ENCODE data around the gene MAP1LC3B.
"Not testable (repeated sequence)": the region's sequence is repeated elsewhere in the genome, so short reads cannot be mapped to it uniquely, and the experiment has no call there.

Gene MAP1LC3B

DNA sequence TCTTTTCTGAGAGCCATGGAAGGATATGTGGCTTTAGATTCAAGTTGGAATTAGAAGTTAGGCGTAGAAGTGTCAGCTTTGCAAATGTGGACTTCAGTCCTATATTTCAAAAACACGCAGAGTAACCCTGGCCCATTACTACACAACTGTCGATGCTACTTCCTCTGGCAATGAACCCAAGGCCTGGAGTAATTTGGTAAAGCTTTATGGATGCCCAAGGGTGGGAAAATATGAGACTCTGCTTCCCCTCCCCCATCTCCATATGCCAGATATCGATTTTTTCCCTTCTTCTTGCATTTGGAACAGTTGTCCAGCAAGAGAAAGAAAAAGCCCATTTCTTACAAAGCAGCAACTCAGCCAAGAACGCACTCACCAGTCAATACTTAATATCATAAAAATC lies 2.9 kb upstream of the MAP1LC3B start:
- Histone ChIP-seq H3K27ac (replicated peaks; ENCODE audit: low read length) (no peak overlapping the region), H2AFZ (ENCODE audit: low read length) (peak overlapping the region; percentile 50), H3K4ac (ENCODE audit: low read length) (no peak overlapping the region), H2BK15ac (ENCODE audit: low read length) (no peak overlapping the region), H2BK5ac (ENCODE audit: low read length) (no peak overlapping the region), H3K27me3 (ENCODE audit: control insufficient read depth in 3 of 3, insufficient read depth in 3 of 3, low read depth in 1 of 3, low read length in 3 of 3) (no peaks in the 10 kb centered on the region), H3K9me3 (replicated peaks in 1 of 2; ENCODE audit: control insufficient read depth in 2 of 2, insufficient read depth in 1 of 2, low read depth in 1 of 2, low read length in 2 of 2) (no peaks in the 10 kb centered on the region), H3K18ac (ENCODE audit: low read length) (no peak overlapping the region), H3K79me1 (ENCODE audit: low read depth, low read length) (peaks cover 2% of the 10 kb centered on the region), H4K8ac (ENCODE audit: low read depth, low read length) (no peak overlapping the region), H4K91ac (ENCODE audit: low read depth, low read length, poor library complexity) (no peak overlapping the region), H3K36me3 (replicated peaks in 1 of 2; ENCODE audit: control insufficient read depth in 2 of 2, insufficient read depth in 2 of 2, low read length in 2 of 2) (no peaks in the 10 kb centered on the region), H2BK12ac (ENCODE audit: low read length) (no peak overlapping the region), H3K4me3 (ENCODE audit: low read length in 2 of 2) (no peak overlapping the region), H3K4me1 (ENCODE audit: control insufficient read depth in 2 of 2, insufficient read depth in 1 of 2, low read depth in 1 of 2, low read length in 2 of 2) (peaks cover 10 to 18% of the 10 kb centered on the region in 2 donors), H3K23ac (ENCODE audit: low read depth, low read length, poor library complexity) (no peak overlapping the region), H3K9ac (ENCODE audit: low read depth, low read length, poor library complexity) (no peak overlapping the region), H2BK120ac (ENCODE audit: low read depth, low read length) (no peak overlapping the region), H3K4me2 (ENCODE audit: insufficient read depth, low read length, poor library complexity, severe bottlenecking) (no peak overlapping the region), H2AK5ac (ENCODE audit: low read depth, low read length) (no peak overlapping the region), H3K14ac (ENCODE audit: low read length) (no peak overlapping the region)
- DNase-seq (ENCODE audit: low spot score) = no peak
- no CpG with 5 or more reads among the region's 5 CpGs for WGBS, 2 donors (ENCODE audit: extremely low coverage in 2 of 2, insufficient read length in 2 of 2, insufficient replicate concordance in 1 of 2)

DNA sequence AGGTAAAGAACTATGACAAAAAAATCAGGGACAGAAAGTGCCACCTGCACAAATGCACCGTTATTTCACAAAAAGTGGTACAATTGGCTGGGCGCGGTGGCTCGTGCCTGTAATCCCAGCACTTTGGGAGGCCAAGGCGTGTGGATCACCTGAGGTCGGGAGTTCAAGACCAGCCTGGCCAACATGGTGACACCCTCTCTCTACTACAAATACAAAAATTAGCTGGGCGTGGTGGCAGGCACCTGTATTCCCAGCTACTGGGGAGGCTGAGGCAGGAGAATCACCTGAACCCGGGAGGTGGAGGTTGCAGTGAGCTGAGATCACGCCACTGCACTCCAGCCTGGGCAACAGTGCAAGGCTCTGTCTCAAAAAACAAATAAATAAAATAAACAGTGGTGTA lies 2.2 kb upstream of the MAP1LC3B start:
- H3K27ac ChIP-seq (replicated peaks; ENCODE audit: low read length); H3K4me2 ChIP-seq (ENCODE audit: insufficient read depth, low read length, poor library complexity, severe bottlenecking); H3K23ac ChIP-seq (ENCODE audit: low read depth, low read length, poor library complexity); H2AFZ ChIP-seq (ENCODE audit: low read length); H3K14ac ChIP-seq (ENCODE audit: low read length); H4K8ac ChIP-seq (ENCODE audit: low read depth, low read length); H3K4me3 ChIP-seq (ENCODE audit: low read length in 2 of 2); H3K18ac ChIP-seq (ENCODE audit: low read length); H2BK5ac ChIP-seq (ENCODE audit: low read length); H3K9me3 ChIP-seq (replicated peaks in 1 of 2; ENCODE audit: control insufficient read depth in 2 of 2, insufficient read depth in 1 of 2, low read depth in 1 of 2, low read length in 2 of 2); H3K27me3 ChIP-seq (ENCODE audit: control insufficient read depth in 3 of 3, insufficient read depth in 3 of 3, low read depth in 1 of 3, low read length in 3 of 3); H3K4ac ChIP-seq (ENCODE audit: low read length); H3K36me3 ChIP-seq (replicated peaks in 1 of 2; ENCODE audit: control insufficient read depth in 2 of 2, insufficient read depth in 2 of 2, low read length in 2 of 2); H2BK12ac ChIP-seq (ENCODE audit: low read length); H3K79me1 ChIP-seq (ENCODE audit: low read depth, low read length); DNase-seq (ENCODE audit: low spot score); H3K9ac ChIP-seq (ENCODE audit: low read depth, low read length, poor library complexity); H4K91ac ChIP-seq (ENCODE audit: low read depth, low read length, poor library complexity); H2AK5ac ChIP-seq (ENCODE audit: low read depth, low read length); H2BK120ac ChIP-seq (ENCODE audit: low read depth, low read length); H2BK15ac ChIP-seq (ENCODE audit: low read length): not testable (repeated sequence)
- no CpG with 5 or more reads among the region's 9 CpGs for WGBS, 2 donors (ENCODE audit: extremely low coverage in 2 of 2, insufficient read length in 2 of 2, insufficient replicate concordance in 1 of 2)
- H3K4me1 ChIP-seq (ENCODE audit: control insufficient read depth in 2 of 2, insufficient read depth in 1 of 2, low read depth in 1 of 2, low read length in 2 of 2) = peaks cover 10 to 13% of the 10 kb centered on the region in 2 donors

DNA sequence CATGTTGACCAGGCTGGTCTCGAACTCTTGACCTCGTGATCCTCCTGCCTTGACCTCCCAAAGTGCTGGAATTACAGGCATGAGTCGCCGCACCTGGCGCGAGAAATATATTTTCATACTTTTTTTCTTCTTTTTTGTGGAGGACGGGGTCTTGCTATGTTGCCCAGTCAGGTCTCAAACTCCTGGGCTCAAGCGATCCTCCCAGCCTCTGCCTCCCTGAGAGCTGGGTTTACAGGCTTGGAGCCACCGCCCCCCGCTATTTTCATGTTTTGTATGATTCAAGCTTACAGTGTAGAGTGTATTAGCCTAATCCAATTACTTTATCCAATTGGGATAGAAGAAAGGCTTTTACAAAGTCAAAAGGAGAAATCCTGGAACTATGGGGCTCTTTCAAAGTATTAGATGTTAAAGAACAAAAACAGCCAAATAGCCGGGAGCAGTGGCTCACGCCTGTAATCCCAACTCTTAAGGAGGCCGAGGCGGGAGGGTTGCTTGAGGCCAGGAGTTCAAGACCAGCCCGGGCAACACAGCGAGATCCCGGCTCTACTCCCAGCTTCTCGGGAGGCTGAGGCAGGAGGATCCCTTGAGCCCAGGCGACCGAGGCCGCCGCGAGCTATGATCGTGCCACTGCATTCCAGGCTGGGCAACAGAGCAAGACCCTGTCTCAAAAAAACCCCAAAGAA lies 1.4 kb upstream of the MAP1LC3B start:
- H2AK5ac ChIP-seq (ENCODE audit: low read depth, low read length) = peak overlapping the region; percentile 72
- no peaks in the 10 kb centered on the region for H3K27me3 ChIP-seq (ENCODE audit: control insufficient read depth in 3 of 3, insufficient read depth in 3 of 3, low read depth in 1 of 3, low read length in 3 of 3)
- H4K8ac ChIP-seq (ENCODE audit: low read depth, low read length) = no peak overlapping the region
- peak overlapping the region; percentile 84 for H3K14ac ChIP-seq (ENCODE audit: low read length)
- peak overlapping the region; percentile 94 for H3K23ac ChIP-seq (ENCODE audit: low read depth, low read length, poor library complexity)
- H3K9me3 ChIP-seq (replicated peaks in 1 of 2; ENCODE audit: control insufficient read depth in 2 of 2, insufficient read depth in 1 of 2, low read depth in 1 of 2, low read length in 2 of 2) = no peaks in the 10 kb centered on the region
- peak overlapping the region; percentile 42 for H2BK5ac ChIP-seq (ENCODE audit: low read length)
- H2BK120ac ChIP-seq (ENCODE audit: low read depth, low read length) = no peak overlapping the region
- no peak overlapping the region for H4K91ac ChIP-seq (ENCODE audit: low read depth, low read length, poor library complexity)
- peak overlapping the region; percentile 73 for H3K27ac ChIP-seq (replicated peaks; ENCODE audit: low read length)
- DNase-seq (ENCODE audit: low spot score) = no peak
- H3K4me1 ChIP-seq (ENCODE audit: control insufficient read depth in 2 of 2, insufficient read depth in 1 of 2, low read depth in 1 of 2, low read length in 2 of 2) = peaks cover 10 to 13% of the 10 kb centered on the region in 2 donors
- H2BK15ac ChIP-seq (ENCODE audit: low read length) = peak overlapping the region; percentile 63
- peak overlapping the region; percentile 90 for H3K4me2 ChIP-seq (ENCODE audit: insufficient read depth, low read length, poor library complexity, severe bottlenecking)
- peak overlapping the region; percentile 39 for H3K18ac ChIP-seq (ENCODE audit: low read length)
- H3K4ac ChIP-seq (ENCODE audit: low read length) = peak overlapping the region; percentile 61
- H3K36me3 ChIP-seq (replicated peaks in 1 of 2; ENCODE audit: control insufficient read depth in 2 of 2, insufficient read depth in 2 of 2, low read length in 2 of 2) = no peaks in the 10 kb centered on the region
- no peak overlapping the region for H3K9ac ChIP-seq (ENCODE audit: low read depth, low read length, poor library complexity)
- H2BK12ac ChIP-seq (ENCODE audit: low read length) = no peak overlapping the region
- H3K79me1 ChIP-seq (ENCODE audit: low read depth, low read length) = peaks cover 2% of the 10 kb centered on the region
- peak overlapping the region in 1 of 2 donors; percentile 57 for H3K4me3 ChIP-seq (ENCODE audit: low read length in 2 of 2)
- no CpG with 5 or more reads among the region's 24 CpGs for WGBS, 2 donors (ENCODE audit: extremely low coverage in 2 of 2, insufficient read length in 2 of 2, insufficient replicate concordance in 1 of 2)
- H2AFZ ChIP-seq (ENCODE audit: low read length) = peak overlapping the region; percentile 89

DNA sequence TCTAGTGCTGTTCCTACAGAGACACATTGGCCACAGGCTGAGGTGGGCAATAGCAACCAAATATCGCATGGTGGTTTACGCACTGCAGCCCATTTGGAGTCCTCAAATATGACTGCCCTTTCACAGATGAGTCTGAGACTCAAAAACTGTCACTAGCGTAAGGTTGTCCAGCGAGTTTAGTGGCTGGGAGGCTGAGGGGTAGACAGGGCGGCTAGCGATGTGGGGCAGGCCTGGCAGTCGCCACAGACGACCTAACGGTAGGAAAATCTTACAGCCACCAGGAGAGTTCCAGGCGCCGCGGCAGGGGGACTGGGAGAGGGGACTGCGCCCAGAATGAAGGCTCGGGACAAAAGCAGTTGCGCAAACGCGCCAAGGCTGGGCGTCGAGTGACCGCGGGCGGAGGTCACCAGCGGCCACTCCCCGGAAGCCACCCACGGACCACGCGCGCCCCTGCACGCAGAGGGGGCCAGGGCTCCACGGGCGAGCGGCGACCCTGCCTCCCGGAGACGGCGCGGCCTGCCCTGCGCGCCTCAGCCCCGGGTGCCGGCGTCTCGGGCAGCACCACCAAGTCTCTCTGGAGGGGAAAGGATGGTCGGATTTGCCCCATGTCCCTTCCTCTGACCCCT lies 699 bp upstream of the MAP1LC3B start:
- peak overlapping the region; percentile 73 for H3K27ac ChIP-seq (replicated peaks; ENCODE audit: low read length)
- peaks cover 10 to 13% of the 10 kb centered on the region in 2 donors for H3K4me1 ChIP-seq (ENCODE audit: control insufficient read depth in 2 of 2, insufficient read depth in 1 of 2, low read depth in 1 of 2, low read length in 2 of 2)
- no peak overlapping the region for H4K91ac ChIP-seq (ENCODE audit: low read depth, low read length, poor library complexity)
- no CpG with 5 or more reads among the region's 44 CpGs for WGBS, 2 donors (ENCODE audit: extremely low coverage in 2 of 2, insufficient read length in 2 of 2, insufficient replicate concordance in 1 of 2)
- H3K9ac ChIP-seq (ENCODE audit: low read depth, low read length, poor library complexity) = peak overlapping the region; percentile 98
- DNase-seq (ENCODE audit: low spot score) = peak; percentile 43
- H3K14ac ChIP-seq (ENCODE audit: low read length) = peak overlapping the region; percentile 84
- peak overlapping the region; percentile 95 for H2BK120ac ChIP-seq (ENCODE audit: low read depth, low read length)
- no peaks in the 10 kb centered on the region for H3K27me3 ChIP-seq (ENCODE audit: control insufficient read depth in 3 of 3, insufficient read depth in 3 of 3, low read depth in 1 of 3, low read length in 3 of 3)
- H3K4me2 ChIP-seq (ENCODE audit: insufficient read depth, low read length, poor library complexity, severe bottlenecking) = peak overlapping the region; percentile 90
- no peak overlapping the region for H2BK12ac ChIP-seq (ENCODE audit: low read length)
- H3K4me3 ChIP-seq (ENCODE audit: low read length in 2 of 2) = peak overlapping the region; percentile 57 to 96
- no peaks in the 10 kb centered on the region for H3K9me3 ChIP-seq (replicated peaks in 1 of 2; ENCODE audit: control insufficient read depth in 2 of 2, insufficient read depth in 1 of 2, low read depth in 1 of 2, low read length in 2 of 2)
- peaks cover 2% of the 10 kb centered on the region for H3K79me1 ChIP-seq (ENCODE audit: low read depth, low read length)
- H3K18ac ChIP-seq (ENCODE audit: low read length) = peak overlapping the region; percentile 98
- peak overlapping the region; percentile 63 for H2BK15ac ChIP-seq (ENCODE audit: low read length)
- peak overlapping the region; percentile 94 for H3K23ac ChIP-seq (ENCODE audit: low read depth, low read length, poor library complexity)
- H4K8ac ChIP-seq (ENCODE audit: low read depth, low read length) = no peak overlapping the region
- H3K4ac ChIP-seq (ENCODE audit: low read length) = peak overlapping the region; percentile 61
- H2AK5ac ChIP-seq (ENCODE audit: low read depth, low read length) = peak overlapping the region; percentile 72
- H3K36me3 ChIP-seq (replicated peaks in 1 of 2; ENCODE audit: control insufficient read depth in 2 of 2, insufficient read depth in 2 of 2, low read length in 2 of 2) = no peaks in the 10 kb centered on the region
- peak overlapping the region; percentile 42 for H2BK5ac ChIP-seq (ENCODE audit: low read length)
- peak overlapping the region; percentile 89 for H2AFZ ChIP-seq (ENCODE audit: low read length)
